ENCODE results near the gene METAP1D. TPM values are rescaled to one million over a fixed set of nuclear protein-coding genes. Genes with fewer than 3 reads are reported as not detected.
"Not testable (repeated sequence)": the region's sequence is repeated elsewhere in the genome, so short reads cannot be mapped to it uniquely, and the experiment has no call there.

The METAP1D gene
- total and polyA plus RNA-seq, 11 donors, result 2.9 to 7.0 (median 5.3) TPM

- peaks cover 0 to 63% (median 37%) of the 10 kb centered on the region in 9 donors for H3K36me3 ChIP-seq
- WGBS, 4 donors, result 96 to 100% (median 98%) methylated on average over 2 of the region's 2 CpGs
- intact Hi-C loops (cut with DNase I), result no loop called here
Measured at GRCh38 chr2:171972329-171972982, 27.3 kb upstream of the METAP1D start.

GRCh38 chr2:171979103-171979502, 20.6 kb upstream of the METAP1D start:
- Histone ChIP-seq H3K4me1 (no peaks in the 10 kb centered on the region), H3K27ac (no peak overlapping the region), H3K4me3 (no peak overlapping the region), H3K36me3 (peaks cover 0 to 84% (median 69%) of the 10 kb centered on the region in 9 donors), H3K27me3 (no peaks in the 10 kb centered on the region), H3K9me3 (no peaks in the 10 kb centered on the region)
- intact Hi-C loops (cut with DNase I), result no loop called here
- WGBS, 4 donors, result 96 to 99% (median 98%) methylated on average over 4 of the region's 4 CpGs
- ATAC-seq (no peak), DNase-seq (no peak)
- TF ChIP-seq POLR2A (IDR thresholded peaks at IDR 0.05) (no peak), CTCF (IDR thresholded peaks at IDR 0.05) (no peak)

More at GRCh38 chr2:171972329-171972982, 27.3 kb upstream of the METAP1D start:
- DNase-seq, result no peak
- H3K9me3 ChIP-seq, result no peaks in the 10 kb centered on the region
- no peaks in the 10 kb centered on the region for H3K27me3 ChIP-seq
- ATAC-seq, result no peak
- peaks cover 0 to 9% (median 0%) of the 10 kb centered on the region in 12 donors for H3K4me1 ChIP-seq
- H3K4me3 ChIP-seq, result no peak overlapping the region
- TF ChIP-seq CTCF (IDR thresholded peaks at IDR 0.05), result no peak
- no peak for TF ChIP-seq POLR2A (IDR thresholded peaks at IDR 0.05)
- H3K27ac ChIP-seq, result no peak overlapping the region

- H3K4me1 ChIP-seq; ATAC-seq; H3K9me3 ChIP-seq; H3K27ac ChIP-seq; intact Hi-C loops (cut with DNase I); DNase-seq; H3K4me3 ChIP-seq; H3K27me3 ChIP-seq: not testable (repeated sequence)
- WGBS, 4 donors, result 97 to 100% (median 100%) methylated on average over 1 of the region's 1 CpG
- peaks cover 0 to 55% (median 41%) of the 10 kb centered on the region in 9 donors for H3K36me3 ChIP-seq
Measured at GRCh38 chr2:171983924-171984323, 15.8 kb upstream of the METAP1D start.

GRCh38 chr2:171985076-171985475, 14.7 kb upstream of the METAP1D start:
- H3K4me3 ChIP-seq, result no peak overlapping the region
- peaks cover 0 to 43% (median 29%) of the 10 kb centered on the region in 9 donors for H3K36me3 ChIP-seq
- no peaks in the 10 kb centered on the region for H3K9me3 ChIP-seq
- no peak for DNase-seq
- 88 to 92% (median 91%) methylated on average over 2 of the region's 2 CpGs for WGBS, 4 donors
- no peak for ATAC-seq
- no peak for TF ChIP-seq POLR2A (IDR thresholded peaks at IDR 0.05)
- no peak for TF ChIP-seq CTCF (IDR thresholded peaks at IDR 0.05)
- intact Hi-C loops (cut with DNase I), result no loop called here
- H3K27ac ChIP-seq, result no peak overlapping the region
- H3K27me3 ChIP-seq, result no peaks in the 10 kb centered on the region
- no peaks in the 10 kb centered on the region for H3K4me1 ChIP-seq

GRCh38 chr2:171986778-171987177, 13.0 kb upstream of the METAP1D start:
- peaks cover 0 to 27% (median 18%) of the 10 kb centered on the region in 9 donors for H3K36me3 ChIP-seq
- H3K4me1 ChIP-seq, result no peaks in the 10 kb centered on the region
- no peaks in the 10 kb centered on the region for H3K27me3 ChIP-seq
- H3K9me3 ChIP-seq, result no peaks in the 10 kb centered on the region
- ATAC-seq, result no peak
- H3K4me3 ChIP-seq, result no peak overlapping the region
- TF ChIP-seq POLR2A (IDR thresholded peaks at IDR 0.05) (no peak), CTCF (IDR thresholded peaks at IDR 0.05) (no peak)
- intact Hi-C loops (cut with DNase I), result no loop called here
- WGBS, 4 donors, result 84 to 97% (median 94%) methylated on average over 4 of the region's 4 CpGs
- DNase-seq, result no peak
- H3K27ac ChIP-seq, result no peak overlapping the region
